WERI-Rb-1 (cell line): Measurements from ENCODE around the gene BHLHE41.

Source experiments
- DNase-seq: peaks from one replicate; pipeline ENCODE4 v3.0.0-alpha.2; 2020
- H3K27ac ChIP-seq: fragments of 250-450 bp; sonication (Bioruptor Pico); 2 replicates; pipeline ENCODE4 v1.5.1; 2020; ENCODE audit warnings: mild to moderate bottlenecking, moderate library complexity
- H3K27me3 ChIP-seq: fragments of 250-450 bp; sonication (Bioruptor Pico); 2 replicates; pipeline ENCODE4 v1.5.1; 2021; ENCODE audit warnings: mild to moderate bottlenecking, low read depth, moderate library complexity; ENCODE audit not compliant: insufficient read depth, severe bottlenecking
- H3K36me3 ChIP-seq: fragments of 250-450 bp; sonication (Bioruptor Pico); 2 replicates; pipeline ENCODE4 v1.5.1; 2020; ENCODE audit warnings: mild to moderate bottlenecking, moderate library complexity
- H3K4me3 ChIP-seq: 2 replicates; pipeline ENCODE4 v1.5.1; 2011; ENCODE audit warnings: low read depth, mild to moderate bottlenecking, control low read depth, low read length
- H3K9me3 ChIP-seq: fragments of 250-450 bp; sonication (Bioruptor Pico); 2 replicates; pipeline ENCODE4 v1.5.1; 2021; ENCODE audit warnings: mild to moderate bottlenecking, moderate library complexity; ENCODE audit not compliant: severe bottlenecking
- CTCF ChIP-seq: IDR thresholded peaks from 2 replicates; pipeline ENCODE4 v1.5.1; 2011; ENCODE audit warnings: low read depth, mild to moderate bottlenecking, control low read depth, inconsistent platforms, low read length

Gene BHLHE41

GRCh38 chr12:26133521-26133920 lies 8.7 kb upstream of the BHLHE41 start:
- DNase-seq, result no peak
- H3K9me3 ChIP-seq, result no peaks in the 10 kb centered on the region
- no peak for TF ChIP-seq CTCF
- peaks cover 33% of the 10 kb centered on the region for H3K27me3 ChIP-seq
- no peak overlapping the region for H3K27ac ChIP-seq
- no peaks in the 10 kb centered on the region for H3K36me3 ChIP-seq
- H3K4me3 ChIP-seq, result no peak overlapping the region

GRCh38 chr12:26132866-26133265 lies 8.0 kb upstream of the BHLHE41 start:
- no peak overlapping the region for H3K4me3 ChIP-seq
- peaks cover 39% of the 10 kb centered on the region for H3K27me3 ChIP-seq
- no peaks in the 10 kb centered on the region for H3K36me3 ChIP-seq
- DNase-seq, result no peak
- no peak overlapping the region for H3K27ac ChIP-seq
- no peaks in the 10 kb centered on the region for H3K9me3 ChIP-seq
- no peak for TF ChIP-seq CTCF

GRCh38 chr12:26131936-26132335 lies 7.1 kb upstream of the BHLHE41 start:
- Histone ChIP-seq H3K27me3 (peaks cover 48% of the 10 kb centered on the region), H3K9me3 (no peaks in the 10 kb centered on the region), H3K27ac (no peak overlapping the region), H3K4me3 (no peak overlapping the region), H3K36me3 (no peaks in the 10 kb centered on the region)
- TF ChIP-seq CTCF, result no peak
- DNase-seq, result no peak

- H3K27me3 ChIP-seq, result peaks cover 59% of the 10 kb centered on the region
- DNase-seq, result no peak
- TF ChIP-seq CTCF, result no peak
- no peak overlapping the region for H3K27ac ChIP-seq
- H3K36me3 ChIP-seq, result no peaks in the 10 kb centered on the region
- no peaks in the 10 kb centered on the region for H3K9me3 ChIP-seq
- no peak overlapping the region for H3K4me3 ChIP-seq
Measured at GRCh38 chr12:26130728-26131127, 5.9 kb upstream of the BHLHE41 start.

- H3K4me3 ChIP-seq, result no peak overlapping the region
- TF ChIP-seq CTCF, result no peak
- DNase-seq, result no peak
- H3K36me3 ChIP-seq, result no peaks in the 10 kb centered on the region
- H3K9me3 ChIP-seq, result no peaks in the 10 kb centered on the region
- peaks cover 72% of the 10 kb centered on the region for H3K27me3 ChIP-seq
- H3K27ac ChIP-seq, result no peak overlapping the region
Measured at GRCh38 chr12:26128168-26128567, 3.3 kb upstream of the BHLHE41 start.

GRCh38 chr12:26127404-26127803 lies 2.6 kb upstream of the BHLHE41 start:
- no peak overlapping the region for H3K27ac ChIP-seq
- DNase-seq, result no peak
- no peaks in the 10 kb centered on the region for H3K9me3 ChIP-seq
- peaks cover 79% of the 10 kb centered on the region for H3K27me3 ChIP-seq
- no peaks in the 10 kb centered on the region for H3K36me3 ChIP-seq
- no peak for TF ChIP-seq CTCF
- no peak overlapping the region for H3K4me3 ChIP-seq
